ENCODE measurements around the gene FOXP3. TPM values are rescaled to one million over a fixed set of nuclear protein-coding genes. Genes with fewer than 3 reads are reported as not detected.

Gene FOXP3
- total and polyA plus RNA-seq, 2 of the 4 experiments (the other 2 are of a cell fraction) = 0.05 TPM; not detected in 1

GRCh38 chrX:49276207-49276606, 11.7 kb upstream of the FOXP3 start (continued):
- TF ChIP-seq, protein P1, sequence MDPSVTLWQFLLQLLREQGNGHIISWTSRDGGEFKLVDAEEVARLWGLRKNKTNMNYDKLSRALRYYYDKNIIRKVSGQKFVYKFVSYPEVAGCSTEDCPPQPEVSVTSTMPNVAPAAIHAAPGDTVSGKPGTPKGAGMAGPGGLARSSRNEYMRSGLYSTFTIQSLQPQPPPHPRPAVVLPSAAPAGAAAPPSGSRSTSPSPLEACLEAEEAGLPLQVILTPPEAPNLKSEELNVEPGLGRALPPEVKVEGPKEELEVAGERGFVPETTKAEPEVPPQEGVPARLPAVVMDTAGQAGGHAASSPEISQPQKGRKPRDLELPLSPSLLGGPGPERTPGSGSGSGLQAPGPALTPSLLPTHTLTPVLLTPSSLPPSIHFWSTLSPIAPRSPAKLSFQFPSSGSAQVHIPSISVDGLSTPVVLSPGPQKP (IDR thresholded peaks at IDR 0.05; ENCODE audit: borderline replicate concordance, low read depth, low read length) = no peak
- TF ChIP-seq SMC3 (IDR thresholded peaks at IDR 0.05; ENCODE audit: low read depth, low read length) = no peak

DNA sequence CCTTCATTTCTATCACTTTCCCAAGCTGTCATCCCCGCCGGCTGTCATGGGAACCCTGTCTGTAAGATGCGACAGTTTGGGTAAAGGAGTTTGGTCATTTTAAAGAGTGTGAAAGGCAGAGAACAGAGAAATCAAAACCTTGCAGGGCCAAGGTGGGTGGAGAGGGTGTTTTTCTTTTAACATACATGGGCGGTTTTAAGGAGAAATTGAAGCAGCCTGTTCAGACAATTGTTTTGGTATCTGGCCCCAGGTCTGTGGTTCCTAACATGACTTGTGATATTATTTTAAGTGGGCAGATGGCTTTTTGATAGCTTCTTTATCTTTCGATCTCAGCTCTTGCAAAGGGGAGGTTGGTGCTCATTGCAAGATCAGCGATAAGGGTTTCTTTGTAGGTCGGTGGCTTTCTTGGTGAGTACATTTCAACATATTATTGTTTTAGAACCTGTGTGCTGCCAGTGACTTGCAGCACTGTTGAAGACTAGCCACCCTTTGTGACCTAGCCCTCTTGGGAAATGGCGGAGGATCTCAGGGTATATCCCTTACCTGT, 8.7 kb upstream of the FOXP3 start:
- no peak overlapping the region for H3K4ac ChIP-seq (ENCODE audit: low read depth, low read length)
- no TSS peak for BruUV-seq (replicated peaks)
- no peak for ATAC-seq (ENCODE audit: low read depth)
- CTCF ChIA-PET = no interaction called here
- H3K27me3 ChIP-seq (ENCODE audit: control insufficient read depth, insufficient read depth, low read length) = no peaks in the 10 kb centered on the region
- in situ Hi-C loops (cut with MboI; ENCODE audit: low sequenced_read_pairs) = no loop called here
- no peak overlapping the region for H2BK120ac ChIP-seq (ENCODE audit: low read depth, low read length)
- H2AK5ac ChIP-seq (ENCODE audit: low read depth, low read length) = no peak overlapping the region
- WGBS, 2 experiments (ENCODE audit: extremely low coverage in 2 of 2, insufficient read length in 1 of 2) = 67% methylated on average over 1 of the region's 8 CpGs; no CpG with 5 or more reads in 1 of the 2 experiments
- TF ChIP-seq MAFK (IDR thresholded peaks at IDR 0.05; ENCODE audit: low read depth, low read length) = no peak
- TF ChIP-seq POLR2A (IDR thresholded peaks at IDR 0.05; ENCODE audit: low read depth, low read length) = no peak
- TF ChIP-seq MXI1 (IDR thresholded peaks at IDR 0.05; ENCODE audit: borderline replicate concordance, low read depth, low read length) = no peak
- TF ChIP-seq MAZ (IDR thresholded peaks at IDR 0.05; ENCODE audit: borderline replicate concordance, low read depth, low read length) = no peak
- TF ChIP-seq, protein P1 (IDR thresholded peaks at IDR 0.05; ENCODE audit: borderline replicate concordance, low read depth, low read length) = no peak
- no peak for TF ChIP-seq SMC3 (IDR thresholded peaks at IDR 0.05; ENCODE audit: low read depth, low read length)
- TF ChIP-seq CHD1 (IDR thresholded peaks at IDR 0.05; ENCODE audit: low read depth, low read length) = no peak
- 0 out of 2 replicates have a peak, but pooled peaks cover 2% of the 10 kb centered on the region for H3K4me1 ChIP-seq (ENCODE audit: control insufficient read depth, insufficient read depth, low read length)
- dilution Hi-C loops (cut with HindIII; ENCODE audit: low sequenced_read_pairs, unreplicated experiment) = no loop called here
- H4K5ac ChIP-seq (ENCODE audit: low read depth, low read length) = no peak overlapping the region
- no peak overlapping the region for H3K4me3 ChIP-seq (ENCODE audit: insufficient read depth, low read depth, low read length)
- intact Hi-C loops (cut with micrococcal nuclease) = no loop called here
- H4K91ac ChIP-seq (ENCODE audit: insufficient read depth, low read depth, low read length) = no peak overlapping the region
- H3K79me1 ChIP-seq (ENCODE audit: low read depth in 1 of 2, low read length in 2 of 2) = peaks cover 30 to 36% of the 10 kb centered on the region in 2 experiments
- H3K36me3 ChIP-seq (ENCODE audit: control insufficient read depth, insufficient read depth, low read length) = peaks cover 2% of the 10 kb centered on the region; the same call in 1 of the 2 replicates
- H3K14ac ChIP-seq (replicated peaks; ENCODE audit: low read depth, low read length) = no peak overlapping the region
- no peak overlapping the region for H2AFZ ChIP-seq (replicated peaks; ENCODE audit: low read length, poor library complexity)
- DNase-seq = no peak
- POLR2A ChIA-PET (ENCODE audit: unreplicated experiment) = no interaction called here
- H3K4me2 ChIP-seq (ENCODE audit: low read depth, low read length) = no peak overlapping the region
- no peak overlapping the region for H2BK15ac ChIP-seq (ENCODE audit: low read depth, low read length)
- peaks cover 7% of the 10 kb centered on the region; the same call in 1 of the 2 replicates for H3K9me1 ChIP-seq (ENCODE audit: insufficient read depth, low read length)
- no peak overlapping the region for H2BK20ac ChIP-seq (ENCODE audit: low read depth, low read length)
- H3K27ac ChIP-seq (ENCODE audit: insufficient read depth, low read length) = no peak overlapping the region
- peaks cover 8% of the 10 kb centered on the region; the same call in 1 of the 2 replicates for H4K20me1 ChIP-seq (ENCODE audit: insufficient read depth, low read length)
- no peaks in the 10 kb centered on the region for H3K9me3 ChIP-seq (ENCODE audit: control insufficient read depth, insufficient read depth, low read length)
- H3K18ac ChIP-seq (ENCODE audit: low read depth, low read length) = no peak overlapping the region
- H3K9ac ChIP-seq (ENCODE audit: low read depth, low read length) = no peak overlapping the region
- no peak overlapping the region for H3K56ac ChIP-seq (ENCODE audit: extremely low read depth, insufficient read depth, low read length)
- H4K8ac ChIP-seq (ENCODE audit: low read depth in 2 of 2, low read length in 2 of 2) = no peak overlapping the region
- no peak overlapping the region for H2AK9ac ChIP-seq (replicated peaks; ENCODE audit: low read depth, low read length, poor library complexity)
- H3K23ac ChIP-seq (ENCODE audit: low read depth, low read length) = no peak overlapping the region
- H2BK5ac ChIP-seq (ENCODE audit: low read depth, low read length, poor library complexity, severe bottlenecking) = no peak overlapping the region
